HG03097 (cell line): ENCODE results near the gene ORMDL1.

Experiments
- ATAC-seq: cut with Tn5 transposase; IDR thresholded peaks from one replicate; pipeline ENCODE4 v1.9.1; 2021; ENCODE audit not compliant: unreplicated experiment, low FRiP score

ORMDL1 gene

GRCh38 chr2:189783927-189784867, at the start of gene ORMDL1, which contains the start of gene PMS1:
Gene ORMDL1, minus strand, starts transcription at chr2:189784339. Its CDS starts 1,744 bp downstream, at chr2:189782595.
Gene PMS1, plus strand, starts transcription at chr2:189784450. Its CDS starts 7,360 bp downstream, at chr2:189791810.
- ATAC-seq, result peak; percentile 94

- ATAC-seq, result no peak
These were observed 46.4 kb upstream of the ORMDL1 start for GRCh38 chr2:189830510-189830909.

- ATAC-seq, result no peak
These were observed 45.1 kb upstream of the ORMDL1 start for GRCh38 chr2:189829102-189829833.

- no peak for ATAC-seq
These were observed 41.9 kb upstream of the ORMDL1 start for GRCh38 chr2:189826039-189826438.

GRCh38 chr2:189824694-189825396, 40.7 kb upstream of the ORMDL1 start:
- no peak for ATAC-seq

GRCh38 chr2:189821953-189822748, 38.0 kb upstream of the ORMDL1 start:
- no peak for ATAC-seq

- ATAC-seq, result no peak
These were observed 35.2 kb upstream of the ORMDL1 start for GRCh38 chr2:189819297-189819704.

GRCh38 chr2:189818249-189819038, 34.3 kb upstream of the ORMDL1 start:
- ATAC-seq, result no peak

- ATAC-seq, result no peak
These were observed 19.3 kb upstream of the ORMDL1 start for GRCh38 chr2:189803431-189803830.

GRCh38 chr2:189802396-189802912, 18.3 kb upstream of the ORMDL1 start:
- ATAC-seq, result no peak

GRCh38 chr2:189799531-189799930, 15.4 kb upstream of the ORMDL1 start:
- no peak for ATAC-seq

- ATAC-seq, result no peak
These were observed 14.8 kb upstream of the ORMDL1 start for GRCh38 chr2:189799030-189799331.

GRCh38 chr2:189798312-189799029, 14.3 kb upstream of the ORMDL1 start:
- ATAC-seq, result peak; percentile 50

GRCh38 chr2:189797902-189798301, 13.8 kb upstream of the ORMDL1 start:
- ATAC-seq, result no peak

- ATAC-seq, result no peak
These were observed 10.2 kb upstream of the ORMDL1 start for GRCh38 chr2:189794310-189794709.

- ATAC-seq, result no peak
These were observed 7.4 kb upstream of the ORMDL1 start for GRCh38 chr2:189791338-189792042.

GRCh38 chr2:189783451-189783926, 650 bp downstream of the ORMDL1 start:
- peak; percentile 19 for ATAC-seq

GRCh38 chr2:189782221-189782671, 1.9 kb downstream of the ORMDL1 start:
- no peak for ATAC-seq
